GM19239 (cell line): Measurements from ENCODE around the gene ADGRA1.

Experiments used
- DNase-seq: peaks from one replicate; pipeline ENCODE4 v3.0.0; 2011; ENCODE audit warnings: low spot score; ENCODE audit not compliant: insufficient read length
- FAIRE-seq: peaks from 2 replicates; lab custom pipeline; 2011; peaks lifted over from hg19 to GRCh38; lab: Jason Lieb, UNC

ADGRA1 gene, protein sequence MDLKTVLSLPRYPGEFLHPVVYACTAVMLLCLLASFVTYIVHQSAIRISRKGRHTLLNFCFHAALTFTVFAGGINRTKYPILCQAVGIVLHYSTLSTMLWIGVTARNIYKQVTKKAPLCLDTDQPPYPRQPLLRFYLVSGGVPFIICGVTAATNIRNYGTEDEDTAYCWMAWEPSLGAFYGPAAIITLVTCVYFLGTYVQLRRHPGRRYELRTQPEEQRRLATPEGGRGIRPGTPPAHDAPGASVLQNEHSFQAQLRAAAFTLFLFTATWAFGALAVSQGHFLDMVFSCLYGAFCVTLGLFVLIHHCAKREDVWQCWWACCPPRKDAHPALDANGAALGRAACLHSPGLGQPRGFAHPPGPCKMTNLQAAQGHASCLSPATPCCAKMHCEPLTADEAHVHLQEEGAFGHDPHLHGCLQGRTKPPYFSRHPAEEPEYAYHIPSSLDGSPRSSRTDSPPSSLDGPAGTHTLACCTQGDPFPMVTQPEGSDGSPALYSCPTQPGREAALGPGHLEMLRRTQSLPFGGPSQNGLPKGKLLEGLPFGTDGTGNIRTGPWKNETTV

DNA sequence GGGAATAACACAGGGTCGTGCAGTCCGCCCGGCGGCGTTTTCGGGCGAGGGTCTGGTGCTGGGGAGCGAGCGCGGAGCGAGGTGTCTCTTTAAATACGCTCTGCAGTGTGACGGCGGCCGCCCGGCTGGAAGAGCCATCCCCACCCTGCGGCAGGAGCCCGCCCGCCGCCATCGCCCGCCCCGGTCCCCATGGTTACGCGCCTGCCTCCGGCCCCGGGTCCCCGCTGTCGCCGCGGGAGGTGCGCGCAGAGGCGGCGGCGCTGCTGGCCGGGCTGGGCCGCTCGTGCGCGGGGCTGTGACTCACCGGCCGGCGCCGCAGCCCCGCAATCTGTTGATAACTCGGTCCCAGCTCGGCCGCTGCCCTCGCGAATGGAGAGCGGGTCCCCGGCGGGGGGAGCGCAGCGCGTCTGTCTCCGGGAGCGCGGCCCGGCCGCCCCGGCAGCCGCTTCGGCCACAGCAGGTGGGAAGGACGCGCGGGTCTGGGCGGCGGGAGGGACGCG is at the start of gene ADGRA1:
TSS of gene ADGRA1 (plus strand) at position 246 of the 500 bp plus-strand sequence. CDS start 986 bp downstream, outside the sequence.
- no peak for DNase-seq
- FAIRE-seq = no peak

DNA sequence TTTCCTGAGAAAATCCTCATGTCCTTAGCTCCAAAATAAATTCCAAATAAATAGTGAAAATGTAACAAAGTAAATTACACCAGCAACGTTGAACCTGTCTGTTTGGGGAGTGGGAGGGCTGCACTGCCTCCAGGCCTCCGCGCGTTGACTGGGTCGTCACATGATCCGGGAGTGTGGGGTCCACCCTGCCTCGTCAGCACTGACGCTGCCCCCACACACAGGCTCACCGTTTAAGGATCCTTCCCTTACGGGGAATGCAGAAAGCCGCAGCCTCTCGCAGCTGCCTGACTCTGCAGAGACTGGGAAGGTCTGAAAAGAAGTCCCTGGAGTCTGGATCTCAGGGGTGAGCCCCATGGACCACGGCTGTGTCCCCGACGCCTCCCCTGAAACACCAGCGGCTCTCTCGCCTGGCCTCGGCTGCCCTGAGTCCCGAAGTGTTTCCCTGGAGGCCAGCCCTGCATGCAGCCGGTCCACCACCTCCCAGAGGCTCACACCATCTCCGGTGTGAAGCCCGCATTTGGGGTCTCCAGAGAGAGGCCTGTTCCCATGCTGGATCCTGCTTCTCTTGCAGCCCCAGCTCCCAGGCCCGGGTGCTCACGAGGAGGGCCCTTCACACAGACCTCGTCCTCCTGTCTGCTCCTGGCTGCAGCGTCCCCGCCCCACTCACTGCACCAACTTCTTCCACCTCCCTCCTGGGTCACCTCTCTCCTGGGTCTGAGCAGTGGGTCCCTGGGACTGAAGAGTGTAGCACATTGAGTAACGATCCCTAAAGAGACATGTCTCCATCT is 49.5 kb upstream of the ADGRA1 start:
- FAIRE-seq = no peak
- DNase-seq = no peak

DNA sequence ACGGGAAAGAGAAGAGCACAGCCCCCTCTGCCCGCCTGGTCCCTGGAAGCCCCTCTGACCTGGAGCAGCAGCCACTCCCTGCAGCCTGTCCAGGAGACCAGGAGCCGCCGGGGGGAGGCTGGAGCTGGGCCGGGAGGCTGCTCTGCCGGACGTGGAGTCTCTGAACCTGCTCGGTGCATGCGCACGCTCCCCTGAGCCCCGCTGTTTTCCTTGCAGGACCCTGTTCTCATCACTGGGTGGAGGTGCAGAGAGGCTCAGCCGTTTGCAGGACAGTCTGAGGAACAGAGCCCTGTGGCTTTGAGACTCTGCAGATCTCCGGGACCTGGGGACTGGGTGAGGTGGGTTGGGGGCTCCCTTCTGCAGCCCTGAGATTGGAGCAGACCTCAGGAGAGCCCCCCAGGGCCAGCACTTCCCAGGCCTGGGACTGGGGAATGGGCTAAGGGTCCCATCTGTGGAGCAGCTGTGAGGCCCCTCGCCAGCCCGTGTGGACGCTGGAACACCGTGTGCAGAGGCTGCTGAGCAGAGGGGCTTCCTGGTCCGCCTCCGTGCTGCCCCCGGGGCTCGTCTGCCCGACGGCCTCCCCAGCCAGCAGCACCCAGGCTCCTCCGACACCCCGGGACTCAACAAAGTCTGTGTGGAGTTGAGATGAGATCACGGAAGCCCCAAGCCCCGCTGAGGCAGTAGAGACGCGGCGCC is 48.5 kb upstream of the ADGRA1 start:
- no peak for DNase-seq
- no peak for FAIRE-seq

DNA sequence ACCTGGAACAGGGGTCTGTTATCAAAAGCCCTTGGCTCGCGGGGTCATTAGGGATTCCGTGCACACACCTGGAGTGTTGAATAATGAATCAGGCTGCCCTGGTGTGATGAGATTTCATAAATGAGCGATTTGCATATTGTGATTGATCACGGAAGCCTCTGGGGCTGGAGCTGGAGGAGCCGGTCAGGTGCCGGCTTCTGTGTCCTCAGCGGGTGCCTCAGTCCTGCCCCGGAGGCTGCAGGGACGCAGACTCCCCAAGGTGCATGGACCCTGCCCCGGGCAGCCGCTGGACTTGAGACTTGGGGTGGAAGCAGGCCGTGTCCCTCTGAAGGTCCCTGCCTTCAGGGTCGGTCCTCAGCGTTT is 47.9 kb upstream of the ADGRA1 start:
- FAIRE-seq = no peak
- DNase-seq = no peak

DNA sequence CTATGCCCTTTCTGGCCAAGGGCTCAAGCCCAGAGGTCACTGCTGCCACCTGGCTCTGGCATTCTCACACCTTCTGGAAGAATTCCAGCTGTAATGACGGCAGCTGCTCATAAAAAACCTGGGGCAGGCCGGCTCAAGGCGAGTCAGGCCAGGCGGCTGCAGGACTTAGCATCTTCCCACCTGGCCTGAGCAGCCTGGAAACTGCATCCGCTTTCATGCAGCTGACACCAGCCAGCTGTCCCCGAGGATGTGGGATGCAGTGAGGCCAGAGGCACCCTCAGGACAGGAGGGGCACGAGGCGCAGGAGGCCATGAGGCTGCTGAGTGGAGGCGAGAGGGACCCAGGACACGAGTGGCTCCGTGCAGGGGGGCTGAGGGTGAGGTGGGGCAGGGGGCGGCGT is 47.5 kb upstream of the ADGRA1 start:
- FAIRE-seq = no peak
- no peak for DNase-seq

DNA sequence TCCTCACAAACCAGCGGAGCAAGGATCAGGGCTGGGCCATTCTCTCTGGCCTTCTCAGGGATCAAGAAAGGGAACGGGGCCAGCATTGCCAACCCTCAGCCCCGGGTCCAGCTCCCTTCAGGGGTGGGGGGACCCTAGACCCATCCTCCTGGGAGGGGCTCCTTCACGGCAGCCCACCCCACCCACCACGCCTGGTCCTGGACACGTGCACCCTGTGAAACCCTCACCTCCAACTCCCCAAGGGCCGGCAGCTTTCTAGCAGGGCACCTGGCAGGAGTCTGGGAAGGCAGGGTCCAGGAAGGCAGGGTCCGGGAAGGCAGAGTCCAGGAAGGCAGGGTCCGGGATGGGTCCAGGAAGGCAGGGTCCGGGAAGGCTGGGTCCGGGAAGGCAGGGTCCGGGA is 46.6 kb upstream of the ADGRA1 start:
- FAIRE-seq (no peak), DNase-seq (no peak)

DNA sequence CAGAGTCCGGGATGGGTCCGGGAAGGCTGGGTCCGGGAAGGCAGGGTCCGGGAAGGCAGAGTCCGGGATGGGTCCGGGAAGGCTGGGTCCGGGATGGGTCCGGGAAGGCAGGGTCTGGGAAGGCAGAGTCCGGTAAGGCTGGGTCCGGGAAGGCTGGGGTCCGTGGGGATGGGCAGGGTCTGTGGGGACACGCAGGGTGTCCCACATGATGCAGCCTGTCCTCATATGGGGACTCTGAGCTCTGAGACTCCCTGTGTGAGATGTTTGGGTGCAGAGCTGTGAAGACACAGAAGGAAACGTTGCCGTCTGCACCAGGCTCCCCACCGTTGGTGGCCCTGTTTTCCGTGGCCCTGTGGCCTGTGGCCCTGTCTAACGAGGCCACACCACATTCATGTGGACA is 45.7 kb upstream of the ADGRA1 start:
- DNase-seq (no peak), FAIRE-seq (no peak)

DNA sequence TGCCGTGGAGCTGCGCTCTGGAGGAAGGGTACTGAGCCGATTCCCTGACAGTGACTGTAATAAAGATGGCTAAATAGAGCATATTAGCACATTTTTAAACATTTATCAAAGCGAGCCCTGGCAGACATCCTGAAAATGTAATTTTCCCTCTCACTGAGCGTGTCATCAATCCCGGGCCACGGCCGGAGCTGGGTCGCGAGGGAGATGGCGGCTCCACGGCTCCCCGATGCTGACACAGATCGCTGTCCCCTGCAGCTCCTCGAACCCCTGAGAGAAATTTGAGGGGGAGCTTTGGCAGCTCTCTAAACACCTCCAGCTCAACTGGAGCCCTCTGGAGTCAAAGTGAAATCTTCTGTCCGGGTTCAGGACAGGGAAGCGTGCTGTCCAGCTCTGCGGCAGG is 44.9 kb upstream of the ADGRA1 start:
- no peak for DNase-seq
- no peak for FAIRE-seq

DNA sequence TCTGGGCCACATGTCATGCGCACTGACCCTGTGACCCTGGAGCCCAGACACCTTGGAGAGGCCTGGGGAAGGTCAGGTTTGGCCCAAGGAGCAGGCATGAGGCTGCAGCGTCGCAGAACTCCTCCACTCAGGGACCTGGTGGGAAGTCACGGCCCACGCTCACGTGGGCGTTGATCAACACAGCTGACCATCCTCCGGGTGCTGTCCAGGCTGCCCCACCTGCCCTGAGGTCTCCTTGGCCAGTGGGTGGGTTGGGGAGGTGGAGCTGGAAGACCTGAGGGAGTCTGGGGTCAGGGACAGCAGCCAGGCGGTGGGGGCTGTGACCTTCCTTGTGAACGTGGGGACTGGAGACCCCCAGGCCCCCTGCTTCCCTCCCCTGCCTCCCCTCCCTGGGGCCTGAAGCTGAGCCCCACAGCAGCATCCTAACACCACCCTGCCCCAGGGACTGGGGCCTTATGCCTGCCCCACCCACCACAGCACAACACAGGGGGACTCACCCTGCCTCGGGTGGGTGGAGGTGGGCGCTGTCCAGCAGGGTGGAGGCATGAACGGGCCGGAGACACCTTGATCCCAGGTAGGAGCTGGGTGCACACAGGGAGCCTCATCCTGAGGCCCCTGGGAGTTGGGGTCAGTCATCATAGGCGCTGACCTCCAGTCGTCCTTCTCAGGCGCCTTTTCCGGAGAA is 44.0 kb upstream of the ADGRA1 start:
- FAIRE-seq = no peak
- no peak for DNase-seq

DNA sequence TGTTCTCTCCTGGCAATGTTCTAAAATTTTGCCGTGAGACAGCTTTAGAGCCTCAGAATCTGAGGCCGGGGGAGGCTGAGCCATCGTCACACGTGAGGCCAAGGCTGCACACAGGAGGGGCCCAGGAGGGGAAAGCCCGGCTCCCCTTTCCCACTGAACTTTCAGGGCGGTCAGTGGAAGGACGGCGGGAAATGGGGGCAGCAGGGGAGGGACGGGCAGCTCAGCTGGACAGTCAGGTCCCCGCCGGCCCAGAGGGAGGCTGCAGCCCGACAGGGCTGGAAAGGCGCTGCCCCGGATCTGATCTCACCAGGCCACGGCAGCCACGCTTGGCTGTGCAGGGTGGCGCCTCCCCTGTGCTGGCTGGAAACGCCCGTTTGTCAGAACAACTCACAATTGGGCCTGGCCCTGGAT is 43.3 kb upstream of the ADGRA1 start:
- DNase-seq (no peak), FAIRE-seq (no peak)

DNA sequence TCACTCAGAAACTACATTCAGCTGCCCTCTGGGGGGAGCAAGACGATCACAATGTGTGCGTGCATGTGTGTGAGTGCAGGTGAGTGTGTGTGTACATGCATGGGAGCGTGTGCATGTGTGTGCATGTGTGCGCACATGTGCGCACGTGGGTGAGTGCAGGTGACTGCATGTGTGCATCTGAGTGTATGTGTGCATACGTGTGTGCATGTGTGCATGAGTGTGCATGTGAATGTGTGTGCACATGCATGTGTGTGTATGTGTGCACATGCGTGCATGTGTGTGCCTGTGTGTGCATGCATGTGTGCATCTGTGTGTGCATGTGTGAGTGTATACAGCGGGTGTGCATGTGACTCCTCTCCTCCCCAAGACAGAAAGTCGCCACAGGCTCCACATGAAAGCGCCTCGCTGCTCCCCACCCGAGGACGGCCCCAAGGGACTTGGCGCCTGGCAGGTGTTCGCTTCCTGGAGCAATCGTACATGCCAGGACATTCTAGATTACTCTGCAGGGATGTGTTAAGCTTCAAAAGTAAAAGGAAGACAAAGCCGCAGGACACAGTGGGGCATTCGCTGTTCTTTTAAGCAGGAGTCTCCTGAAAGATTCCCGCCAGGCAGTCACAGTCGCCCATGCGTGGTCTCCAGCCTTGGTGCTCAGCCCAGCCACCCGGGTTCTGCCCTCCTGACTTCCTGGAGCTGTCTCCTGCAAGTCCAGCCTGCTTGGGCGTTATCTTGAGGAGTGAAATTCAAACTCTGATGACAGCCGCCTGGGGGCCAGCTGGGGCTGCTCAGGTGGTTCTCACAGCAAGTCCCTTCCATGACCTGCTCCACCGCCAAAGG is 42.0 kb upstream of the ADGRA1 start:
- no peak for DNase-seq

DNA sequence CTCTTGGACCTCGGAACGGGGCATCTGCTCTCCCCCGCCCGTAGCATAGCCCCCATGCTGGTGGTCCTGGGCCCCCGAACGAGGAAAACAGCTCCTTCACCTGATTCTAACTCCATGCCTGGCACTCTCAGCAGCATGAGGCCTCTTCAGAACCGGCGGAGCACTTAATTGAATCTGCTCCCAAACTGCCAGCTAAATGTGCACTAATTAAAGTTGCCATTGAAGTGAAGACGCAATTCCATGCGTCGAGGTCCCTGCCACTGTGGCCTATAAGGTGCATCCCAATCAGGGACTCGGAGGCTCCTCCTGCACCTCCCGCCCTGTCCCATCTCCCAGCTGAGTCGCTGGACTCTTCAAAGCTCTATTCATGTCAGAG is 41.3 kb upstream of the ADGRA1 start:
- DNase-seq (no peak), FAIRE-seq (no peak)

More for the DNA sequence above, 42.0 kb upstream of the ADGRA1 start:
- FAIRE-seq = no peak

DNA sequence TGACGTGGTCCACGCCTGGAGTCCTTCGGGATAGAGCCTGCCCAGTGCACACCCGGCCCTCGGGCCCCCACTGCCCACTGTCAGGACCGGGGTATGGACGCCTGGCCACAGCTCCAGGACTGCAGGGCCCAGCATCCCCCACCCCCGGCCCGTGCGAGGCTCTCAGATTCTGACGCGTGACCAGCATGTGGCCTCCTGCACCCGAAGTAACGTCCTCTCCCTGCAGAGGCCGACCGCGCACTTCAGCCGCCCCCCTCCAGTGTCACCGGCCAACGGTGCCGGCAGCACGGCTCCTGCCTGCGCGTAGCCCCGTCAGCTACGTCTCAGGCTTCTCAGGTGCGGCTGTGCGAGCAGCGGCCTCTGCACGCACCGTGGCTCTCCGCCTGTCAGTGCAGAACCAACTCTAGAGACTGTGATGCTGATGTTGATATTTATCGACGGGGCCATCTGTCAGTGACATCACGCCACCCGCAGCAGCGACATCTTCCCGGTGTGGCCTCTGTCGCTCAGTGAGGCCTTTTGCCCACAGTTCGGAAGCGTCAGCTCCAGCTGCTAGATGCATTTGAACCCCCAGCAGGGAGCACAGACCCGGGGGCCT is 40.1 kb upstream of the ADGRA1 start:
- FAIRE-seq (no peak), DNase-seq (no peak)

DNA sequence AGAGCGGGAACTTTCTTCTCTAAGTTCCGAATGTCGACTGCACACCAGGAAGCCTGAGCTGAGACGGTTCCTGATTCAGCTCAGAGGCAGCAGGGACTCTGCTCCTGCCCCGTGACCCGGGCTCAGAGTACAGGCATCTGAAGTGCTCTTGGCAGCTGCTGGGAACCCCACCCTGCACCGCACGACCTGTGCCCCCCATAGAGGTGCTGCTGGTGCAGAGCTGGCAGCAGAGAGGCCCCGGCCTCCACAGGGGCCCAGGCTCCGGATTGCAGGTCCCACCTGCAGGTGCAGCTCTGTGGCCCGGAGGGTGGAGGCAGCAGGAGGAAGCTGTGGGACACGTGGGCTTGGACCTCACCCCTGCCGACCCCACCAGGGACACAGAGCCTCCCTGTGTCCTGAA is 39.5 kb upstream of the ADGRA1 start:
- FAIRE-seq (no peak), DNase-seq (no peak)

DNA sequence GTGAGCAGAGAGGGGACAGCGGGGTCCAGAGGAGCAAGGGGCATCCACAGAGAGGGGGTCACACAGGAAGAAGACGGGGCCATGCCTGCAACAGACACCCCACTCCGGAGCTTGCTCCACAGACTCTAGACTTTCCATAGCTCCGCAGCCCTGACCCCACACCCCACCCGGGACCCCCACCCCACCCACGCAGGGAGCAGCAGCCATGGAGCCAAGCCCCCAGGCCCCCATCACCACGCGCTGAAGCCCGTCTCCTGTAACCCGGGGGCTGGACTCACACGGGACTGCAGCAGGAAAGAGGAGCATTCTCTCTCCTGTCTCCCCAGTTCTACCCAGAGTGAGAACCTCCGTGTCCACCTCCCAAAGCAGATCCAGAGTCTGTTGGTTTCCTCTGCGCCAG is 38.8 kb upstream of the ADGRA1 start:
- FAIRE-seq (no peak), DNase-seq (no peak)

DNA sequence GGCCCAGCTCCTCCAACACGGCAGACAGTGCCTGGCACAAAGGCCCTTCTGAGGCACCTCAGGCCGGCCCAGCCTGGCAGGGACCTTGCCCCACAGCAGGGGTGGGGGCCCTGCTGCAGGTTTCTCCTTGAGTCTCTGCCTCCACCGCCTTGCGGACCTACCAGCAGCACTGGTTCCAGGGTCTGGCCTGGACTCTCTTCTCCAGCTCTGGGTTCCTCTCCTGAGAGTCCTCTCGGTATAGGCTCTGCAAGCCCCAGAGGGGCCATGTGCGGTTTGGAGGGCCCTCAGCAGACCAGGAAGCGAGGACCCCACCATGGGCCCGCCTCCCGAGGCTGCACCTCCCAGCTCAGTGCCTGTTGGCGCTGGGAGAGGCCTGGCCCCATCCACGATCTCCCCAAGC is 38.1 kb upstream of the ADGRA1 start:
- no peak for DNase-seq
- FAIRE-seq = no peak

DNA sequence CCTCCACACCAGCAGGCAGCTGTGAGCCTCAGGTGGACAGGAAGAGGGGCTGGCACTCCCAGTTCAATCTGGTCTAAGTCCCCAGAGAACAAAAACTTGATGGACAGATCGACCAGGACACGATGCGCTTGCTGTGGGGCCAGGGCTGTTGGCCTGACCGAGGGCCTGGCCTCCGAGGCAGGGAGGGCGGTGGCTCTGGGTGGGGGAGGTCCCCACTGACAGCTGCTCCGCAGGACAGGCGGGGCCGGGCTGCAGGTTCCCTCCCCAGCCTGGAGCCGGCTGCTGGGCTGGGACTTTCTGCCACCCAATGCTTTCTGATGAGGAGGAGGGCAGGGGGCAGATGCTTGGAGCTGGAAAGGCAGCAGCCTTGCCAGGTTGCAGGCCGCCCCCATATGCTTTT is 37.4 kb upstream of the ADGRA1 start:
- no peak for FAIRE-seq
- DNase-seq = no peak

DNA sequence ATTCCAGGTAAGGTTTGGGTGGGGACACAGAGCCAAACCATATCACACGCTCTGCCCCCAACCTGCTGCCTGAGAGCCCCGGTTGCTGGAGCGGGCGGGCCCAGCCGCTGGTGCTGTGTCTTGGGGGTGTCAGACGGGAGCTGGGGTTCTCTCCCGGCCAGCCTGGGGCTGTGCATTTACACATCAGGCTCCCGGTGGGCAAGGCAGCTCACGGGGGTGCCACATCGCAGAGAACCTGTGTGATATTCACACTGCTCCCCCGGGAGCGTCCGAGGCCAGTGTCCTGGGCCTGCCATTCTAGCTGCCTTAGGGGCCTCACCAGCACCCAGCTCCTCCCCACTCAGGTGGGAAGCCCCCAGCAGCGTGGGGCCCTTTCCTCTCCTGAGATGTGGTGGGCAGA is 35.6 kb upstream of the ADGRA1 start:
- DNase-seq = no peak
- no peak for FAIRE-seq
